ENCODE data around the gene DARS1. TPM values are rescaled to one million over a fixed set of nuclear protein-coding genes. Genes with fewer than 3 reads are reported as not detected.

The DARS1 gene
- total and polyA plus RNA-seq, 2 of the 13 experiments (the other 11 are each of a cell fraction or from before 2014, with no cell fraction given): 149 to 230 TPM

DNA sequence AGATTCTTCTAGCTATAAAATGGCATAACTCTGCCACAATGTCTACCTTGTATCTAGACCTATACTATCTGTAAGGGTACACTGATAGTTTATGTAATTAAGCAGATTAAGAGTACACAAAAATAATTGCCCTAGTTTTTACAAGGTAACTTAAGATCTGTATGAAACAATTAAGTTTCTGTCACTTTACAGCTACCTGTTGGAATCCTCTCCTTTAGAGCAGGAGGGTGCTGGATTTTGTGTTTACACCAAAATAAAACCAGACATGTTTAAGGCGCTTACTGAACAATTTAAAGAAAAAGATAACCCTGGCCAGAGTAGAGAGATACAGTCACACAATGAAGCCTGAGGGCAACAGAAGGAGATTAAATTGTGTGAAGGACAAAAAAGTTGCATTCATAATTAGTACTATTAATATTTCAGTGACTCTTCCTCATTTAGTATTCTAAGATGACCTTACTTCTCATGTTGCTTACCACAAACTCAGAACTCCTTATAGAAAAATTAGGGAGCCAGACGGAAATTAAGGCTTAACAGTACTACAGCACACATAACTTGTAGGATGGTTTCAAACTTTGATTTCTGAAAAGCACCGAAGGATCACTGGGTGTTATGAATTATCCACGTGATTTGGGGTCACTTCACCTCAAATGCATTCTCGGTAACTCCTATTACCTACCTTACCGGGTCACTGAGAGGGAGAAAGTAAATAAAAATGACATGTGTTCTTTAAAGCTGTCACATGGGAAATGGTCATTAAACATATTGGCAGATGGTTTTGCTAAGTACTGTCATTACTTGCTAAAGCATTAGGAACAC, 1.0 kb downstream of the DARS1 start (continued):
- TF ChIP-seq, protein P1, sequence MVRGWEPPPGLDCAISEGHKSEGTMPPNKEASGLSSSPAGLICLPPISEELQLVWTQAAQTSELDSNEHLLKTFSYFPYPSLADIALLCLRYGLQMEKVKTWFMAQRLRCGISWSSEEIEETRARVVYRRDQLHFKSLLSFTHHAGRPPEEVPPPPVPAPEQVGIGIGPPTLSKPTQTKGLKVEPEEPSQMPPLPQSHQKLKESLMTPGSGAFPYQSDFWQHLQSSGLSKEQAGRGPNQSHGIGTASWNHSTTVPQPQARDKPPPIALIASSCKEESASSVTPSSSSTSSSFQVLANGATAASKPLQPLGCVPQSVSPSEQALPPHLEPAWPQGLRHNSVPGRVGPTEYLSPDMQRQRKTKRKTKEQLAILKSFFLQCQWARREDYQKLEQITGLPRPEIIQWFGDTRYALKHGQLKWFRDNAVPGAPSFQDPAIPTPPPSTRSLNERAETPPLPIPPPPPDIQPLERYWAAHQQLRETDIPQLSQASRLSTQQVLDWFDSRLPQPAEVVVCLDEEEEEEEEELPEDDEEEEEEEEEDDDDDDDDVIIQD (CRISPR knock-in tag; IDR thresholded peaks at IDR 0.05; ENCODE audit: low read depth): peak; percentile 82; the same call in 1 of the 2 replicates
- TF ChIP-seq MLX (CRISPR knock-in tag; IDR thresholded peaks at IDR 0.05) (0 out of 2 replicates have a peak, but pooled peaks have one; percentile 6), RORA (CRISPR knock-in tag; IDR thresholded peaks at IDR 0.05) (no peak), ZNF33A (CRISPR knock-in tag; IDR thresholded peaks at IDR 0.05; ENCODE audit: borderline replicate concordance) (0 out of 2 replicates have a peak, but pooled peaks have one; percentile 69), ZNF567 (CRISPR knock-in tag; IDR thresholded peaks at IDR 0.05; ENCODE audit: borderline replicate concordance) (0 out of 2 replicates have a peak, but pooled peaks have one; percentile 5), ZNF234 (CRISPR knock-in tag; conservative IDR thresholded peaks at IDR 0.05) (no peak), FOXP1 (IDR thresholded peaks at IDR 0.05) (no peak), FOXP1 (CRISPR knock-in tag; IDR thresholded peaks at IDR 0.05) (peak; percentile 13; the same call in 1 of the 2 replicates), SOX13 (IDR thresholded peaks at IDR 0.05) (no peak), SOX13 (CRISPR knock-in tag; conservative IDR thresholded peaks at IDR 0.05 in 1 of 2, IDR thresholded peaks at IDR 0.05 in 1 of 2) (0 out of 4 replicates have a peak, but pooled peaks of 1 of the 2 experiments have one; percentile 5), TGIF2 (CRISPR knock-in tag; IDR thresholded peaks at IDR 0.05) (peak; percentile 16; the same call in 1 of the 2 replicates), MXI1 (IDR thresholded peaks at IDR 0.05; ENCODE audit: borderline replicate concordance, low read depth, low read length) (no peak), SP140L (CRISPR knock-in tag; IDR thresholded peaks at IDR 0.05; ENCODE audit: borderline replicate concordance) (peak; percentile 25; the same call in 1 of the 2 replicates), ZC3H13 (CRISPR knock-in tag; IDR thresholded peaks at IDR 0.05) (no peak), SIX1 (CRISPR knock-in tag; IDR thresholded peaks at IDR 0.05; ENCODE audit: borderline replicate concordance) (peak; percentile 55; the same call in 1 of the 2 replicates), SMARCC2 (IDR thresholded peaks at IDR 0.05) (no peak), GLI4 (CRISPR knock-in tag; IDR thresholded peaks at IDR 0.05; ENCODE audit: borderline replicate concordance) (peak; percentile 3; the same call in 1 of the 2 replicates), SUZ12 (IDR thresholded peaks at IDR 0.05; ENCODE audit: low read depth, low read length) (no peak), RARG (CRISPR knock-in tag; IDR thresholded peaks at IDR 0.05; ENCODE audit: low read depth) (peak; percentile 26; the same call in 1 of the 2 replicates), USF2 (IDR thresholded peaks at IDR 0.05; ENCODE audit: low read depth, low read length) (no peak), USF2 (CRISPR knock-in tag; IDR thresholded peaks at IDR 0.05; ENCODE audit: borderline replicate concordance) (peak; percentile 52), NR2F6 (IDR thresholded peaks at IDR 0.05) (peak; percentile 41), NR2F6 (CRISPR knock-in tag; IDR thresholded peaks at IDR 0.05) (no peak), ATF1 (CRISPR knock-in tag; IDR thresholded peaks at IDR 0.05) (peak; percentile 75; the same call in 1 of the 2 replicates), RXRB (CRISPR knock-in tag; IDR thresholded peaks at IDR 0.05; ENCODE audit: borderline replicate concordance) (peak; percentile 30; the same call in 1 of the 2 replicates)
- TF ChIP-seq, protein P2, sequence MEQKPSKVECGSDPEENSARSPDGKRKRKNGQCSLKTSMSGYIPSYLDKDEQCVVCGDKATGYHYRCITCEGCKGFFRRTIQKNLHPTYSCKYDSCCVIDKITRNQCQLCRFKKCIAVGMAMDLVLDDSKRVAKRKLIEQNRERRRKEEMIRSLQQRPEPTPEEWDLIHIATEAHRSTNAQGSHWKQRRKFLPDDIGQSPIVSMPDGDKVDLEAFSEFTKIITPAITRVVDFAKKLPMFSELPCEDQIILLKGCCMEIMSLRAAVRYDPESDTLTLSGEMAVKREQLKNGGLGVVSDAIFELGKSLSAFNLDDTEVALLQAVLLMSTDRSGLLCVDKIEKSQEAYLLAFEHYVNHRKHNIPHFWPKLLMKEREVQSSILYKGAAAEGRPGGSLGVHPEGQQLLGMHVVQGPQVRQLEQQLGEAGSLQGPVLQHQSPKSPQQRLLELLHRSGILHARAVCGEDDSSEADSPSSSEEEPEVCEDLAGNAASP (CRISPR knock-in tag; IDR thresholded peaks at IDR 0.05; ENCODE audit: borderline replicate concordance): peak; percentile 13; the same call in 1 of the 2 replicates
